HG03571 (cell line): ENCODE data around the gene PRKAR2B.
"Not testable (repeated sequence)": the region's sequence is repeated elsewhere in the genome, so short reads cannot be mapped to it uniquely, and the experiment has no call there.

Experiments
- ATAC-seq: cut with Tn5 transposase; IDR thresholded peaks from one replicate; pipeline ENCODE4 v1.9.1; 2021; ENCODE audit not compliant: unreplicated experiment

Gene PRKAR2B

GRCh38 chr7:107076781-107077698 is 32.5 kb downstream of the PRKAR2B start:
- no peak for ATAC-seq

- ATAC-seq = no peak
These were observed 33.4 kb downstream of the PRKAR2B start for GRCh38 chr7:107077699-107078516.

GRCh38 chr7:107078517-107078966 is 34.0 kb downstream of the PRKAR2B start:
- ATAC-seq = no peak

- ATAC-seq = no peak
These were observed 34.9 kb downstream of the PRKAR2B start for GRCh38 chr7:107079212-107079940.

DNA sequence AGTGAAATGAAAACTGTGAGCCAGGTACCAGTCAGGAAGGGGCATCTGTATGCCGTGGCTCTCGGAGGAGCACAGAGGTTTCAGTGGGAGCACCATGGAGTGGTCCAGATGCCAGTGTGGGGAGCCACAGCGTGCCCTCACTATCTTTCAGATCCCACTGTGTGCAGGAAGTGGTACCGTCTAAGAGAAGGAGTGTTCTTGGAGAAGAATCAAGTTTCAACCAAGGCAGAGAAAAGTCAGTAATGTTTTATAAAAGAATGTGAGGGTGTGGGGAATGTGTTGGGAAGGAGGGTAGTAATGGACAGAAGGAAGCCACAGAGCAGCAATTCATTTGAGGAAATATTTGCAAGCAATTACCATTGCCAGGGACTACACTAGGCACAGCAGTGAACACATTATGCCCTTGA is 35.6 kb downstream of the PRKAR2B start:
- no peak for ATAC-seq

- ATAC-seq = no peak
These were observed 36.0 kb downstream of the PRKAR2B start for GRCh38 chr7:107080533-107080932.

- no peak for ATAC-seq
These were observed 40.7 kb downstream of the PRKAR2B start for GRCh38 chr7:107085180-107085579.

DNA sequence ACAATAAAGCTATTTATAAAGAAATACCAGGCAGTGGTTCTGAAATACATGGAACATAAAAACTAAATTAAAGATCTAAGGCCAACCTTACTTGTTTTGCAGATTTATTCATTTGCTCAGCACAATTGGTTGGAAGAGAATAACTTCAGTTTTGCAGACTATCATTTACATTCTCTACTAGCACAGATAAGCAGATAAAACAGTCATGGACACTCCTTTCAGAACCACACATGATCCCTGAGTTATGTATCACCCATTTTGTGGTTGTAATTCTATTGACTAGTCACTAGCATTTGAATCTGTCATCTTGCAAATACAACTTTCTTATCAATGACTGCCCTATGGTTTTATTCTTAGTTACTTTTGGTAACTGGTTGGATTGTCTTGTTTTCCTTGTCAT is 45.1 kb downstream of the PRKAR2B start:
- no peak for ATAC-seq

GRCh38 chr7:107090457-107090856 is 46.0 kb downstream of the PRKAR2B start:
- no peak for ATAC-seq

DNA sequence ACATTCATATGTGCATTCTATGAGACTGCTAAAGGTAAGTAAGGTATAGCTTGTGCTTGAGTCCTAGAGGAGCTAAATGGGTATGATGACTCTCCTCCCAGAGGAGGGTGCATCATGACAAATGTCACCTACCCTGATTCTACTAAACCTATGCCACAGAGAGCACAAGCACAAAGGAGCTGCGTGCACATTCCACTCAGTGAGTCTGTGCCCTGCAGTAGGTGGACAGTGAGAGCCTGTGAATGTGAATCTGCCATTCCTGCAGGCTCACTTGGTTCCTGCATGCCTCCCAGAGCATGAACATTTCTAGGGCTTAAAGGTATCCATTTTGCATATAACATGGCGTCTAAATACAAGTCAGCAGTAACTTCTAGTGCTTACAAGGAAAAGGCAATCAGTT is 46.8 kb downstream of the PRKAR2B start:
- ATAC-seq = no peak

- ATAC-seq = not testable (repeated sequence)
These were observed 49.2 kb downstream of the PRKAR2B start for GRCh38 chr7:107093671-107094070.

- ATAC-seq = not testable (repeated sequence)
These were observed 54.6 kb downstream of the PRKAR2B start for GRCh38 chr7:107099154-107099553.

DNA sequence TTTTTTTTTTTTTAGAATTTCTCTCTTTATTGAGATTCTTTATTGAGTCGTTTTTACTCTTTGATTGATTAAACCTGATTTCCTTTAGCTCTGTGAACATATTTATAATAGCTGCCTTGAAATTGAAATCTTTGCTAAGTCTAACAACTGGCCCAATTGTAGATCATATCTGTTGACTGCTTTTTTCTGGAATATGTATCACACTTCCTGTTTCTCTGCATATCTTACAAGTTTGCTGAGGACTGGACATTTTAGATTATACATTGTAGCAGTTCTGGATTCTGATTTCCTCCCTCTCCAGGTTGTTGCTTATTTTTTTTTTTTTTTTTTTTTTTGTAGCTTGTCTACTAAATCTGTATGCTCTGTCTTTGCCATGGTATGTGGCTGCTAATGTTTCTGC is 56.3 kb downstream of the PRKAR2B start:
- ATAC-seq = no peak

GRCh38 chr7:107103369-107103768 is 58.9 kb downstream of the PRKAR2B start:
- no peak for ATAC-seq

DNA sequence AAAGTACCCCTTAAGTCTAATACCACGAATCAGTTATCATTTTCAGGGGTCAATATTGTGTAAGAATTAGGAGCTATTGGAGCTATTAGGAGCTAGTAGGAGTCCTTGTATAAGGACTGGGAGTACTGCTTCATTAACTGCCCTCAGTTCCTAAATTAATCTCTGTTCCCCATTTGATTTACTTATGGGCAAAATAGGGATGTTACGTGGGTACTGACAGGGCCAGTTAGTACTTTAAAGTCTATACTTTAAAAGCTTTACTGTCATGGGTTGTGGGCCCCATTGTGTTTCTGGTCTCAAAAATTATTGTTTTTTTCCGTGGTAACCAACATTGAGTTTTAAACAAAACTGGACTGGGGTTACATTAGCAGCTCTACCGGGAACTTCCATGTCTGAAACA is 60.3 kb downstream of the PRKAR2B start:
- no peak for ATAC-seq

- ATAC-seq = no peak
These were observed 61.2 kb downstream of the PRKAR2B start for GRCh38 chr7:107105591-107106245.

DNA sequence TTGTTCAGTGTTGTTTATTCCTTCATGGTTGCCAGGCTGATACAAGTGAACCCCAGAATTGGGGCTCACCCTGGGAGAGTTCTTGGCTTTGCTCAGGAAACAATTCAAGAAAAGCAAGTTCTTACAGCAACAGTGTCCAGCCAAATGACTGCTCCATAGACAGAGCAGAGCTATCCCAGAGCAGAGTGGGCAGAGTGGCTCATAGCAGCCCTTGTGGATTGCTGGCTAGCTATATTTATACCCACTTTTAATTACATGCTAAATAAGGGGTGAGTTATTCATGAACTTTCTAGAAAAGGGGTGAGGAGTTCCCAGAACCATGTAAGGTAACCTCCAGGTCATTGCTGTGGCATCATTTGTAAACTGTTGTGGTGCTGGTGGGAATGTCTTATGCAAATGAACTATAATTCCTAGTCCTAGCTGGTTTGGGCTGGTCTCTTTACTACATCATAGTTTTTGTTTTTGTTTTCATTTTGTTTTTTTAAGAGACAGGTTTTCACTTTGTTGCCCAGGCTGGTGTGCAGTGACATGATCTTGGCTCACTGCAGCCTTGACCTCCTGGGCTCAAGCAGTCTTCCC is 64.4 kb downstream of the PRKAR2B start:
- no peak for ATAC-seq

GRCh38 chr7:107109955-107110354 is 65.5 kb downstream of the PRKAR2B start:
- ATAC-seq = no peak

DNA sequence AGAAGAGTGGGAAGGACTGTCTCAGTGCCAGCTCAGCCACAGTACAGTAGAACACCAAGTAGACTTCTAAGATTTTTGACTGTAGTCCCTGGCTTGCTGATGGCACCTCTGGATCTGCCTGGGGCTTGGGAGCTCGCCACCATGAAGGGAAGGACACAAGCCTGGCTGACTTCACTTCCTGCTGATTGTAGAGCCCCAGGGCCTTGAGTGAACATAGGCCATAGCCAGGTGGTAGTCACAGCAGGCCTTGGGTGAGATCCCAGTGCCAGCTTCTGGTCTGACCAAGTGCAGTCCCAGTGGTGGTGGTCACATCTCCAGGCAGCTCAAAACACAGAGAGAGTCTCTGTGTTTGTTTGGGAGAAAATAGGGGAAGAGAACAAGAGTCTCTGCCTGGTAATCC is 66.7 kb downstream of the PRKAR2B start:
- ATAC-seq = no peak

DNA sequence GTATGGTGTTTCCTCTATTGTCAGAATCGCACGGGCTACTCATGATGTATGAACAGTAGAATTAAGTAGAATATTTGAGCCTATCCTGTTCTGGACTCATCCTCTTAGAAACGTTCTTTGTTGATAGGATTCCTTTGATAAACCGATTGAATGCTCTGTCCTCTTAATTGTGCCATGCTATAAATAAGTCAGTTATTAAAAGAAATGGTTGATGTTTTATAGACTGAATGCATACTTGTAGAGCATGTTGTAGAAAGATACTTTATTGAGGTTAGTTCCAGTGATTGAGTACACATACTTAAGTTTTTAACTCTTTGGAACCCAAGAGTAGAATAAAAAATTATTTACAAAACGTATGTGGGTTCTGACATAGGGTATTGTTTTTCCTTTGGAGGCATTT is 69.4 kb downstream of the PRKAR2B start:
- no peak for ATAC-seq
